ENCODE measurements around the gene KRTAP29-1. TPM values are rescaled to one million over a fixed set of nuclear protein-coding genes. Genes with fewer than 3 reads are reported as not detected.

The KRTAP29-1 gene
- polyA plus RNA-seq, 1 donor (not counting 4 experiments of a cell fraction or from before 2014, with no cell fraction given) = not detected

DNA sequence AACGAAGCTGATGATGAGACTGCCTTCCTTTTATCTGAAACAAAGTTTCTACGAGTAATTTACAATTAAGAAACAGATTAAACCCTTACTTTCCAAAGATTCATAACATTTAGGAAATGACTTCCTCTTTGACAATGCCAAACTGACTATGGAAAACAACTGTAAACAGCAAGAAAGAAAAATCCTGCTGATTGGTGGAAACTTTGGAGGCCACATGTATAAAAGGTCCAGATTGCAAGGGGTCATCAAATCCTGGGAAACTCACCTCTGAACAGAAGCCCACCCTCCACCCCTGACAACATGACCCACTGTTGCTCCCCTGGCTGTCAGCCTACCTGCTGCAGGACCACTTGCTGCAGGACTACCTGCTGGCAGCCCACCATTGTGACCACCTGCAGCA is 37.6 kb downstream of the KRTAP29-1 start, which contains the start of gene KRTAP9-6:
KRTAP9-6 (plus strand) TSS at position 301 of the 400 bp plus-strand sequence; CDS start at position 301, 0 bp downstream.
- no peak within 1 kb of the TSS for H3K4me3 ChIP-seq (ENCODE audit: control insufficient read depth in 2 of 3, extremely low read depth in 1 of 3, insufficient read depth in 2 of 3, low read depth in 1 of 3, low read length in 3 of 3)
- H2AFZ ChIP-seq (ENCODE audit: control insufficient read depth, low read length) = no peak within 1 kb of the TSS
- H3K27ac ChIP-seq (ENCODE audit: control insufficient read depth, insufficient read depth, low read length) = no peak within 1 kb of the TSS
- no peaks in the 10 kb centered on the region for H3K79me2 ChIP-seq (ENCODE audit: control insufficient read depth, insufficient read depth, low read length)
- no peaks in the 10 kb centered on the region for H4K20me1 ChIP-seq (ENCODE audit: control insufficient read depth, extremely low read depth, insufficient read depth, low read length)
- no peak within 1 kb of the TSS for H3K4me2 ChIP-seq (ENCODE audit: control insufficient read depth, extremely low read depth, insufficient read depth, low read depth, low read length)
- H3K4me1 ChIP-seq (ENCODE audit: control insufficient read depth, extremely low read depth, insufficient read depth, low read length) = no peaks in the 10 kb centered on the region
- H3K9me3 ChIP-seq (ENCODE audit: control insufficient read depth, low read depth, low read length) = no peaks in the 10 kb centered on the region
- dilution Hi-C loops (cut with MboI; ENCODE audit: extremely low pct_ligation_motif_present, low sequenced_read_pairs) = no loop called here
- DNase-seq (ENCODE audit: low read depth, low spot score) = no peak
- no peak for FAIRE-seq
- H3K36me3 ChIP-seq (ENCODE audit: control insufficient read depth in 2 of 2, extremely low read depth in 1 of 2, insufficient read depth in 2 of 2, low read length in 2 of 2) = no peaks in the 10 kb centered on the region
- no peak within 1 kb of the TSS for H3K9ac ChIP-seq (ENCODE audit: control insufficient read depth, extremely low read depth, insufficient read depth, low read length)
- peaks cover 3% of the 10 kb centered on the region for H3K27me3 ChIP-seq (ENCODE audit: control insufficient read depth, extremely low read depth, insufficient read depth, low read length)
- no peaks in the 10 kb centered on the region for H3K9me1 ChIP-seq (ENCODE audit: control insufficient read depth, extremely low read depth, insufficient read depth, low read length)
- TF ChIP-seq, protein P1, sequence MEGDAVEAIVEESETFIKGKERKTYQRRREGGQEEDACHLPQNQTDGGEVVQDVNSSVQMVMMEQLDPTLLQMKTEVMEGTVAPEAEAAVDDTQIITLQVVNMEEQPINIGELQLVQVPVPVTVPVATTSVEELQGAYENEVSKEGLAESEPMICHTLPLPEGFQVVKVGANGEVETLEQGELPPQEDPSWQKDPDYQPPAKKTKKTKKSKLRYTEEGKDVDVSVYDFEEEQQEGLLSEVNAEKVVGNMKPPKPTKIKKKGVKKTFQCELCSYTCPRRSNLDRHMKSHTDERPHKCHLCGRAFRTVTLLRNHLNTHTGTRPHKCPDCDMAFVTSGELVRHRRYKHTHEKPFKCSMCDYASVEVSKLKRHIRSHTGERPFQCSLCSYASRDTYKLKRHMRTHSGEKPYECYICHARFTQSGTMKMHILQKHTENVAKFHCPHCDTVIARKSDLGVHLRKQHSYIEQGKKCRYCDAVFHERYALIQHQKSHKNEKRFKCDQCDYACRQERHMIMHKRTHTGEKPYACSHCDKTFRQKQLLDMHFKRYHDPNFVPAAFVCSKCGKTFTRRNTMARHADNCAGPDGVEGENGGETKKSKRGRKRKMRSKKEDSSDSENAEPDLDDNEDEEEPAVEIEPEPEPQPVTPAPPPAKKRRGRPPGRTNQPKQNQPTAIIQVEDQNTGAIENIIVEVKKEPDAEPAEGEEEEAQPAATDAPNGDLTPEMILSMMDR (optimal IDR thresholded peaks at IDR 0.05 in 1 of 3, IDR thresholded peaks at IDR 0.05 in 1 of 3, conservative IDR thresholded peaks at IDR 0.05 in 1 of 3; ENCODE audit: extremely low read depth in 1 of 3, insufficient read depth in 2 of 3, low read length in 3 of 3) = no peak

DNA sequence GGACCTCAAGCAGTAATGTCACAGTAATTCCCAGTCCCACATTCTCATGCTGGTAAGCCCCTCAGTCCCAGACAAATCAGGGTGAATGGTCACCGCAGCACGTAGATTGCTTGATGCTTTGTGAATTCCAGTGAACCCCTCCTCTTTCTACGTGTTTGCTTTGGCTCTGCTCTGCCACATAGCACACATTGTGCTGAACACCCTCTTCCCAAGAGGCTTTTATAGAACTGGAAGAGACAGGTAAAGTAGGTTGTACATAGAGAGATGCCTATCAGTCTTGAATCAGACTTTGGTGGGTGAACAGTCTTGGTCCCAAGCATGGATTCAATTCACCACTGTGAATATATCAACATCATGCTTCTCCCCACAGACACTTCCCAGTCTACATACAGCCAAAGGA is 38.1 kb downstream of the KRTAP29-1 start:
- H3K4me1 ChIP-seq (ENCODE audit: control insufficient read depth, extremely low read depth, insufficient read depth, low read length) = no peaks in the 10 kb centered on the region
- no peaks in the 10 kb centered on the region for H3K79me2 ChIP-seq (ENCODE audit: control insufficient read depth, insufficient read depth, low read length)
- H3K27me3 ChIP-seq (ENCODE audit: control insufficient read depth, extremely low read depth, insufficient read depth, low read length) = peaks cover 3% of the 10 kb centered on the region
- no peak overlapping the region for H3K9ac ChIP-seq (ENCODE audit: control insufficient read depth, extremely low read depth, insufficient read depth, low read length)
- no peaks in the 10 kb centered on the region for H3K9me1 ChIP-seq (ENCODE audit: control insufficient read depth, extremely low read depth, insufficient read depth, low read length)
- H3K9me3 ChIP-seq (ENCODE audit: control insufficient read depth, low read depth, low read length) = no peaks in the 10 kb centered on the region
- no peaks in the 10 kb centered on the region for H4K20me1 ChIP-seq (ENCODE audit: control insufficient read depth, extremely low read depth, insufficient read depth, low read length)
- no peak for DNase-seq (ENCODE audit: low read depth, low spot score)
- dilution Hi-C loops (cut with MboI; ENCODE audit: extremely low pct_ligation_motif_present, low sequenced_read_pairs) = no loop called here
- FAIRE-seq = no peak
- no peak overlapping the region for H3K4me3 ChIP-seq (ENCODE audit: control insufficient read depth in 2 of 3, extremely low read depth in 1 of 3, insufficient read depth in 2 of 3, low read depth in 1 of 3, low read length in 3 of 3)
- no peaks in the 10 kb centered on the region for H3K36me3 ChIP-seq (ENCODE audit: control insufficient read depth in 2 of 2, extremely low read depth in 1 of 2, insufficient read depth in 2 of 2, low read length in 2 of 2)
- TF ChIP-seq, protein P1 (optimal IDR thresholded peaks at IDR 0.05 in 1 of 3, IDR thresholded peaks at IDR 0.05 in 1 of 3, conservative IDR thresholded peaks at IDR 0.05 in 1 of 3; ENCODE audit: extremely low read depth in 1 of 3, insufficient read depth in 2 of 3, low read length in 3 of 3) = no peak
- no peak overlapping the region for H3K27ac ChIP-seq (ENCODE audit: control insufficient read depth, insufficient read depth, low read length)
- H3K4me2 ChIP-seq (ENCODE audit: control insufficient read depth, extremely low read depth, insufficient read depth, low read depth, low read length) = no peak overlapping the region
- no peak overlapping the region for H2AFZ ChIP-seq (ENCODE audit: control insufficient read depth, low read length)
